NCI-H2107 (cell line): Measurements from ENCODE around the gene RUNX2.

Source experiments
- DNase-seq: peaks from one replicate; lab custom pipeline; 2025; lab: John Stamatoyannopoulos, UW

RUNX2 gene

DNA sequence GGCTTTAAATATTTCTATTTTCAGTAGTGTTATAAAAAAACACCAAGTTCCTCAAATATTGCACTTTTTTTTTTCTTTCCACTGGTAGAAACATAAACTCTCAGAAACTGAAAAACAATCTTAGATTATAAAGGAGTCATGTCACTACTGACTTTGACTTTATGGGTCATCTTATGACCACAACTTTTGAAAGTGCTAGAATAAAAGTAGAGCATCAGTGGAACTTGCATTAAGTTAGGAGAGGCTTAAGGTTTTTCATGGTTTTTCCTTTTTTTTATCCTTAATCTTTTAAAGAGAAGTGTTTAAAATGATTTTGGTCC lies 106.2 kb downstream of the RUNX2 start:
- no peak for DNase-seq

GRCh38 chr6:45436544-45437438 lies 108.7 kb downstream of the RUNX2 start:
- DNase-seq = no peak

DNA sequence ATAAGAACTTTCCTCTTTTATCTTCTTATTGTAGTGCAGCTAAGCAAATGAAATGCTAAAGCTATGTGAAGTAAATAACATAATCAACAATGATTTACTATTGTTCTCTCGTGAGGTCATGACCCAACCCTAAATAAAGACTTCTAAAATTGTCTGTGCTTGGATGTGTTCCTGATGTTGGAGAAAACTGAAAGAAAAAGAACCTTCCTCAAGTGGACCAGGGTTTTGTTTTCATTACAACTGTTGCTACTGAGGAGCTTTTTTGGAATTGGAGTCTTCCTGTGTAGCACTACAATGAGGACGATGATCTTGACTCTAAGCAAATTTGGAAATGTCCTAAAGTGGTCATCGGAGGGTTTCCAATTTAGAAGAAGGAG lies 109.3 kb downstream of the RUNX2 start:
- DNase-seq = no peak

DNA sequence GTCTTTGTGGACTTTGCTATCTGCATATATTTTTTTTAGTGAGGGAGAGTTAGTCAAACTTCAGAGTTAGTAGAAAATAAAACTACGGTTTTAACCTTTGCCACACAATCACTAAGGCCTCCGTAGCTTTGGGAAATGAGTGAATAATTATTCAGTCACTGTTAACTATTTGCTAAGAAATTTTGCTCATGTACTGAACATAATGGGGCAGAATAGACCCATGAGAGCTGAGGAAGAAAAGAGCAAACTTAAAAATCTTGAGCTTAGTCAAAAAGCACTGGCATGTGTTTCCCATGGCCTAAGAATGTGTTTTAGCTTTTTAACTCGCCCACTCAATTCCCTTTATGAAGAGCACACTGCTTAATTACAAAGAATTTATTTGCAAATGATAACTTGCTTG lies 110.0 kb downstream of the RUNX2 start:
- DNase-seq = no peak

- DNase-seq = no peak
Observed at GRCh38 chr6:45438849-45439406, 110.8 kb downstream of the RUNX2 start.

DNA sequence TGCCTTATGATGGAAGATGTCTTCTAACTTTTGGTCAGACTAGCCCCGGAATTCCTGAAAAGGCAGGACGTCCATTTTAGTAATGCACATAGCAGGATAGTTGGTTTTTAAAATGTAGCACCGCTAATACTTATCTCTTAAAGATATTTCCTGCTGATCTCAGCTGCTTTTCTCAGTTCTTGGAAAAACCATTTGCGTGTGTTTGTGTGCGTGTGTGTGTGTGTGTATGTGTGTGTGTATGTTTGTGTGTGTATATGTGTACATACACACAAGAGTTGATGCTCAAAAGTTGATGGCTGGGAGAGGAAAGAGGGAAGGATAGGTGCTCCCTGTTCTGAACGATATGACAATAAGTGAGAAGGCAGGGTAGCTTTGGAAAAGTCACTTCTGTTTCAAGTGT lies 111.3 kb downstream of the RUNX2 start:
- no peak for DNase-seq

GRCh38 chr6:45439861-45440388 lies 111.8 kb downstream of the RUNX2 start:
- DNase-seq = no peak

DNA sequence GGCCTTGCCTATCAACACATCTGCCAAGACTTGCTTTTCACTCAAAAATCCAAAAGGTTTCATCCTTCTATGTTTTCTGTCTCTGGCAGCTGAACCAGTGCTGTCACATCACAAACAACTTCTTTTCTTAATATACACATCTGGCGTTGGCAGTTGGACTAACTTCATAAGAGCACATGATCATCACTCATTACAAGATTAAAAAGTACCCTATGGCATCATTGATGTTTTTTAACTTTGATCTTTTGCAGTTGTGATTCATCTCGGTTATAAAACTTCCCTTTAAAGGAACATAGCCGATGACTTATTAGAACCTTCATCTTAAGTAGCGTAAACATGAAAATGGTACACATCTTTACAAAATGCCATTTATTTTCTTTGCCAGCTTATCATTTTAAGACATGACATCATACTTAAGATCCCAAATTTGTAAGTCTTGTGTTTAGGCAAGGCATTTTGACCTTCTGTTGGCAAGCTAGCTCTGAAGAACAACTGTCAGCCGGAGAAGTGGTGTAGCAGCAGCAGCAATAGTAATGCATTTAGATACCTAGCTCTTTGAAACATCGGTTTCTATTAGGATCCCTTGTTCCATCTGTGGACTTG lies 113.8 kb downstream of the RUNX2 start:
- DNase-seq = no peak

DNA sequence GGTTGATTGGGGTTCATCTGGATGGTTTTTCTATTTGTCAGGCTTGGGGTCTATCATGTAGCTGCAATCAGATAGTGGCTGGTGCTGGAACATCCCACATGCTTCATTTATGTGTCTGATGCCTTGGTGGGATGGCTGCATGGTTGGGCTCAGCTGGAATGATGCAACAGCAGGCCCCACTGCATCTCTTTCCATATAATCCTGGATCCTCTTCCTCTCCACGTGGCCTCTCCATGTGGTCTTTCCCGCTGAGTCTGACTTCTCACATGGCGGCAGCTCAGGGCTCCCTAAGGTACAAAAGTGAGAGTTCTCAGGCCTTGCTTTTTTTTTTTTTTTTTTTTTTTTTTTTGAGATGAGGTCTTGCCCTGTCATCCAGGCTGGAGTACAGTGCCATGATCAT lies 114.6 kb downstream of the RUNX2 start:
- no peak for DNase-seq

DNA sequence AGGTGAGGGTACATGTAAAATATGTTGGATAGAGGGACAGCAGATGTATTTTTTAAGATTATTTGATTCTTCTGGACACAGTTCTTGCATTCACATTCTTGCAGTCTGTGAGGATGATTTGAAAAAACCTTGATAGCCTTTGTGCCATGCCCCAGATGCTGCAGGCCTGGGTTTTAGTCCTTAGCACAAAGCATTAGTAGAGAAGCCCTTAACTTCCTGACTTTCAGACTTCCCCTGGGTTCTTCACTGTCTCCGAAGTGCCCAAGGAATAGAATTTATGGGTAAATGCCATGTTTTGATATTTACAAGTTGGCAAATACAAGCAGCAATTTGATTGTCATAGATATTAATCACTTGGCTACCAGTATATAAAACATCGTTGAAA lies 117.2 kb downstream of the RUNX2 start:
- DNase-seq = no peak

GRCh38 chr6:45445749-45446549 lies 117.8 kb downstream of the RUNX2 start:
- DNase-seq = no peak

GRCh38 chr6:45447005-45447404 lies 118.9 kb downstream of the RUNX2 start:
- no peak for DNase-seq

GRCh38 chr6:45447716-45448115 lies 119.6 kb downstream of the RUNX2 start:
- no peak for DNase-seq

DNA sequence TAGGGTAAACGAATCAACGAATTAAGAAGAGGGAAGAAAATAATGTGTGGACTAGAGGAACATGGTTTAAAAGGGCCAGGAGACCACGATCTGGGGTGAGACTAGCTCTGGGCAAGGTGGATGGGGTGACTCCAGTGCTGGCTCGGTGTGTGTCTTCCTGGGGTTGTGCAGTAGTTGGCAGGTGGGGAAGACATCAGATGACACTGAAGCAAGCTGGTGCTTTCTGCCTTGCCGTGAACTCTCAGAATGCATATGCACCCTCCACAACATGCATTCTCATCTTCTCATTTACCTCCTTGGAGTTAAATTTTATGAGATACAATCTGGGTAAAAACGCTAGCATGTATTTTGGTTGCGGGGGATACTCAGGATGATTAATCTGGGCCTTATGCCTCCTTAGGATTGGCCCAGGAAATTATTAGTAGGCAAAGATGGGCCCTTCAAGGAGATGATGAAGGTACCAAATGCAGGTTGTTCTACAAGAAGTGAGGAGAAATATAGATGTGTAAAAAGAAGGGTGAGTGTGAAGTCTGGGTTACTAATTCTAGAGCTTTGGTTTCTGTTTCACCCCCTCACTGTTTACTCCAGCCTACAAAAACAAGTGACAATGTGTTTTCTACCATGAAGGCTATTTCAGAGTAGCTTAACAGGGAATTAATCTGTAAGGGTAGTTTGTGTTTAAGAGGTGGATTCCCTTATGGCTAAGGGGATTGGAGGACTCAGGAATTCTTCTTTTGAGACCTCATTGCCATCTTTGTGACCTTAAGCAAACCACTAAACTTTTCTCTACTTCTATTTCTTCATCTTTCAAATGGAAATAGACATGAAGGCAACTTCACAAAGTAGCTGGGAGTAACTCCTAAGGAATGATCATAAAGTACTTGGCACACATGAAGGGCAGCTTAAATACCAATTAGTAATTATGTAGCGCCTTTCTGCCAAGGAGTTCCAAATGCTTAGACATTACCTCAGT lies 120.6 kb downstream of the RUNX2 start:
- DNase-seq = no peak

DNA sequence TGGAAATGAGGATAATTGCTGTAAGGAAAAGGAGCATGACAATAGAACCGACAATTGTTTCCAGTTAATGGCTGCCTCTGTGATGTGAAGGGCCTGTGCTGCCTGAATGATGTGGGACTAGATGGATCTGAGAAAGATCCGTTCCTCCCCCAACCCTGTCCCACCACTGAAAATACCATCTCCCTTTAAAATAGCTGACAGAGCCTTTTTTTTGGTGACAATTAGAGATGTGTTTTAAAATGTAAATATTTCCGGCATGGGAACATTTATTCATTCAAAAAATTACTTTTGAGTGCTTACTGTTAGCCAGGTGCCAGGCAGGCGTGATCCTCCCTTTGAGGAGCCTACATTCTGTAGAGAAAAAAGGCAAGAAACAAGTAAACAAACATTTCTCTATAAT lies 122.0 kb downstream of the RUNX2 start:
- no peak for DNase-seq

GRCh38 chr6:45450831-45451230 lies 122.7 kb downstream of the RUNX2 start:
- DNase-seq = no peak

- DNase-seq = no peak
Observed at GRCh38 chr6:45454008-45454911, 126.1 kb downstream of the RUNX2 start.

- no peak for DNase-seq
Observed at GRCh38 chr6:45455408-45455807, 127.3 kb downstream of the RUNX2 start.

DNA sequence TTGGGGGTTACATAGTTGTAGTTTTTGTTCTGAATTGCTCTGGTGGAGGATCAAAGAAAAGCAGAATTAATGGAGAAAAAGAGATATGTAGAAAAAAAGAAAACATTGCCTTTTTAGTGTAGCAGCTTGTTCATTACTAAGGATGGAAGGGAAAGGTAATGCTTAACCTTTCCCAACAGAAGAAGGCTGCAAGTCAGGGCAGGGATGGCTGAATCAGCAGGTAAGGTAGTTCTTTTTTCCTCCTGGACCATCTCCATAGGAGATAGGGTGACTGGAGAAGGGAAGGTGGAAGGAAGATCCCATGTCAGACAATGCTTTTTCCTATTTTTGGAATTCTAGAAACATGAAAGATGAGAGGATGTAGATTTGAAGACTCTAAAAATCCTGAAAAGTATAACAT lies 129.0 kb downstream of the RUNX2 start:
- no peak for DNase-seq

DNA sequence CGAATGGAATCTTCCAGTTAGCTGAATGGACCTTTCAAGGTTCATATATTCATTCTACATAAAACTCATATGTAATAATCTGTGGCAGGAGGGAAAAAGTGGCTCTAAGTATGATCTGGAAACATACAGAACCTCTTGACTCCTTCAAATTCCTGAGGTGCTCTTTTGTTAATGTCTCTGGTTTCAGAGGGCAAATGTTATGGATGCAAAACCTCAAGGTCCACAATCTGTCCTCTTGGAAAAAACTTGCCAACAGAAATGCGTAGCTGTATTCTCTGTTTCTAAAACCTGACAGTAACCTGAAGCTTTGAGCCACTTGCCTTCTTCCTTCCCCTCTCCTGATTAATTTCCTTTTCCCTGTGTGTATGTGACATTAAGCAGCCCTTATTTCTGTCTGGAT lies 130.5 kb downstream of the RUNX2 start:
- no peak for DNase-seq
